H1 (cell line): ENCODE data around the gene DGAT2L6. TPM values are rescaled to one million over a fixed set of nuclear protein-coding genes. Genes with fewer than 3 reads are reported as not detected.

Source experiments
- CTCF ChIP-seq, 3 experiments: IDR thresholded peaks; 1 replicate in 2 of 3; 2 replicates in 1 of 3; pipeline versions ENCODE4 v1.5.1 to v1.6.1; 2011; ENCODE audit warnings: low read length in 3 of 3, mild to moderate bottlenecking in 3 of 3, inconsistent platforms in 2 of 3, low read depth in 1 of 3, moderate library complexity in 1 of 3; ENCODE audit not compliant: insufficient read depth in 1 of 3; ENCODE audit errors: control extremely low read depth in 1 of 3
- KDM5A ChIP-seq: fragments of 200-600 bp; IDR thresholded peaks from 2 replicates; pipeline ENCODE4 v1.7.1; 2012; ENCODE audit warnings: mild to moderate bottlenecking, low read length, inconsistent platforms, mixed read lengths
- polyA plus RNA-seq, 7 experiments: library from polyadenylated mRNA; depleted of rRNA in 3 of 7; stranded (reverse) in 5 of 7; unstranded in 2 of 7; fragments of >200 nt in 5 of 7; fragments of 200-250 nt in 2 of 7; gene quantifications; 1 replicate in 5 of 7; 2 replicates in 1 of 7; 4 replicates in 1 of 7; pipeline versions ENCODE4 v1.2.1 to v1.2.3, GENCODE V29; 2011 to 2013; ENCODE audit warnings: missing spikeins in 2 of 7, mixed read lengths in 2 of 7
- total RNA-seq: library from RNA; stranded (reverse); fragmentation: NEBNext Ultra II Directional; extraction: Animal tissue kit (Norgen Biotek cat#: 25700); gene quantifications from 2 replicates; pipeline ENCODE4 v1.2.1, GENCODE V29; 2021

The DGAT2L6 gene
- total and polyA plus RNA-seq, 2 of the 8 experiments (the other 6 are each of a cell fraction or from before 2014, with no cell fraction given) = not detected

DNA sequence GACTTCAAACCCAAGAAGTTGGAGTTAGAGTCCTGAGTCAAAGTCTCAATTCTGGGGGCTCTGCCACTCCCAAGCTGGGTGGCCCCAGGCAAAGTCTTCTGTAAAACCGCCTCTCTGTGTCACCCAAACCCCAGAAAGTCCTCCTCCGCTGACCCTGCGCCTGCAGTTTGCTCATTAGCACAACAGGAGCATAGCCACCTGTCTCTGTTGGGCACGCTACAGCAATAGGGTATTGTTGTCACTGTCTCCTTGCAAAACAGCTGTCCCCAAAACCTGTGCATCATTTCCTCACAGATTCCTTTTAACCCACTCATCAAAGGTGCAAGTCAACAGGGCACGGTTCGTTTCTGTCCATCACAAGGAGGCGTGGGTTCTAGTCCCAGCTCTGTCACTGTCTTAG, 8.0 kb upstream of the DGAT2L6 start (continued):
- no peak for TF ChIP-seq CTCF (IDR thresholded peaks at IDR 0.05; ENCODE audit: control extremely low read depth in 1 of 3, insufficient read depth in 1 of 3, low read depth in 1 of 3, low read length in 3 of 3)
- no peak for TF ChIP-seq KDM5A
